ENCODE results near the gene HSPA1A.
"Not testable (repeated sequence)": the region's sequence is repeated elsewhere in the genome, so short reads cannot be mapped to it uniquely, and the experiment has no call there.

Gene HSPA1A

GRCh38 chr6:31781244-31782125 lies 33.9 kb upstream of the HSPA1A start:
- DNase-seq = no peak

- DNase-seq = no peak
Measured at GRCh38 chr6:31782126-31782855, 33.1 kb upstream of the HSPA1A start.

GRCh38 chr6:31784098-31784925 lies 31.0 kb upstream of the HSPA1A start:
- no peak for DNase-seq

GRCh38 chr6:31785475-31785874 lies 29.9 kb upstream of the HSPA1A start:
- DNase-seq = no peak

- DNase-seq = no peak
Measured at GRCh38 chr6:31791324-31792089, 23.8 kb upstream of the HSPA1A start.

- DNase-seq = no peak
Measured at GRCh38 chr6:31792090-31792374, 23.3 kb upstream of the HSPA1A start.

GRCh38 chr6:31792761-31793171 lies 22.6 kb upstream of the HSPA1A start:
- DNase-seq = no peak

GRCh38 chr6:31793927-31794245 lies 21.5 kb upstream of the HSPA1A start:
- DNase-seq = not testable (repeated sequence)

- no peak for DNase-seq
Measured at GRCh38 chr6:31794294-31794865, 21.0 kb upstream of the HSPA1A start.

GRCh38 chr6:31794866-31795615 lies 20.3 kb upstream of the HSPA1A start:
- no peak for DNase-seq

GRCh38 chr6:31795616-31796298 lies 19.6 kb upstream of the HSPA1A start, which contains the start of gene VARS1:
TSS of gene VARS1 (minus strand) at chr6:31795752. CDS start at chr6:31795217, 535 bp downstream.
- peak; percentile 71 for DNase-seq

GRCh38 chr6:31796993-31797385 lies 18.4 kb upstream of the HSPA1A start:
- DNase-seq = no peak

GRCh38 chr6:31797588-31797987 lies 17.8 kb upstream of the HSPA1A start:
- peak; percentile 20 for DNase-seq

GRCh38 chr6:31799781-31800180 lies 15.6 kb upstream of the HSPA1A start:
- DNase-seq = no peak

- not testable (repeated sequence) for DNase-seq
Measured at GRCh38 chr6:31801031-31801927, 14.1 kb upstream of the HSPA1A start.

GRCh38 chr6:31805939-31806469 lies 9.3 kb upstream of the HSPA1A start:
- no peak for DNase-seq

- DNase-seq = peak; percentile 95
Measured at GRCh38 chr6:31806470-31807272, 8.7 kb upstream of the HSPA1A start, which contains the start of gene LSM2. TSS of gene LSM2 (minus strand) at chr6:31806966. CDS start at chr6:31806757, 209 bp downstream.

GRCh38 chr6:31808599-31808998 lies 6.7 kb upstream of the HSPA1A start:
- not testable (repeated sequence) for DNase-seq
